Stimulated activated CD4-positive, alpha-beta T cell treated with anti-CD3 and anti-CD28 coated beads, TNF-alpha, amount 100 ng/mL, for 4 hours (primary cell): ENCODE data around the gene REST.
"Not testable (repeated sequence)": the region's sequence is repeated elsewhere in the genome, so short reads cannot be mapped to it uniquely, and the experiment has no call there.

ENCODE experiments used
- DNase-seq, 3 experiments: peaks; one replicate each; pipeline ENCODE4 v3.0.0-alpha.2; 2020; ENCODE audit warnings: low read depth in 3 of 3

The REST gene

GRCh38 chr4:56907489-56908205 lies at the start of gene REST:
TSS of gene REST (plus strand) at chr4:56907900. CDS start at chr4:56910639, 2,739 bp downstream.
- peak; percentile 67 to 75 (median 72) for DNase-seq

- no peak for DNase-seq
Observed at GRCh38 chr4:56859841-56860240, 47.9 kb upstream of the REST start.

- DNase-seq: no peak
Observed at GRCh38 chr4:56860781-56861180, 46.9 kb upstream of the REST start.

- no peak for DNase-seq
Observed at GRCh38 chr4:56861360-56861759, 46.3 kb upstream of the REST start.

GRCh38 chr4:56863441-56864139 lies 44.1 kb upstream of the REST start:
- DNase-seq: no peak

- no peak for DNase-seq
Observed at GRCh38 chr4:56870946-56871345, 36.8 kb upstream of the REST start.

GRCh38 chr4:56871371-56871866 lies 36.3 kb upstream of the REST start:
- DNase-seq: no peak

- DNase-seq: no peak
Observed at GRCh38 chr4:56874166-56874565, 33.5 kb upstream of the REST start.

GRCh38 chr4:56874923-56875322 lies 32.8 kb upstream of the REST start:
- no peak for DNase-seq

GRCh38 chr4:56876264-56876663 lies 31.4 kb upstream of the REST start:
- DNase-seq: no peak

GRCh38 chr4:56879996-56880395 lies 27.7 kb upstream of the REST start:
- DNase-seq: no peak

- no peak for DNase-seq
Observed at GRCh38 chr4:56880572-56880971, 27.1 kb upstream of the REST start.

- not testable (repeated sequence) for DNase-seq
Observed at GRCh38 chr4:56884511-56884910, 23.2 kb upstream of the REST start.

GRCh38 chr4:56892691-56893090 lies 15.0 kb upstream of the REST start:
- DNase-seq: no peak

GRCh38 chr4:56897842-56898241 lies 9.9 kb upstream of the REST start:
- not testable (repeated sequence) for DNase-seq

- DNase-seq: not testable (repeated sequence)
Observed at GRCh38 chr4:56900186-56900585, 7.5 kb upstream of the REST start.

GRCh38 chr4:56902703-56903102 lies 5.0 kb upstream of the REST start:
- DNase-seq: no peak

- DNase-seq: no peak
Observed at GRCh38 chr4:56905796-56906195, 1.9 kb upstream of the REST start.

- DNase-seq: no peak
Observed at GRCh38 chr4:56906489-56907393, 959 bp upstream of the REST start.

- DNase-seq: peak; percentile 55 to 62 (median 58)
Observed at GRCh38 chr4:56908206-56909085, 746 bp downstream of the REST start.
